ENCODE measurements around the gene SMIM31. TPM values are rescaled to one million over a fixed set of nuclear protein-coding genes. Genes with fewer than 3 reads are reported as not detected.

Gene SMIM31
- not detected for total RNA-seq

GRCh38 chr4:164753873-164754488, at the start of gene SMIM31:
TSS of gene SMIM31 (plus strand) at chr4:164754131. CDS start at chr4:164770444, 16,313 bp downstream.
- DNase-seq (ENCODE audit: low spot score) (no peak), ATAC-seq (no peak)

- ATAC-seq (no peak), DNase-seq (ENCODE audit: low spot score) (no peak)
Observed at GRCh38 chr4:164706675-164707074, 47.3 kb upstream of the SMIM31 start.

GRCh38 chr4:164716901-164717300, 37.0 kb upstream of the SMIM31 start:
- ATAC-seq: peak; percentile 52
- no peak for DNase-seq (ENCODE audit: low spot score)

GRCh38 chr4:164718827-164719226, 35.1 kb upstream of the SMIM31 start:
- ATAC-seq (no peak), DNase-seq (ENCODE audit: low spot score) (no peak)

GRCh38 chr4:164725066-164725465, 28.9 kb upstream of the SMIM31 start:
- ATAC-seq (no peak), DNase-seq (ENCODE audit: low spot score) (no peak)

- no peak for DNase-seq (ENCODE audit: low spot score)
- no peak for ATAC-seq
Observed at GRCh38 chr4:164730705-164731393, 23.1 kb upstream of the SMIM31 start.

- ATAC-seq: peak; percentile 87
- no peak for DNase-seq (ENCODE audit: low spot score)
Observed at GRCh38 chr4:164731827-164732474, 22.0 kb upstream of the SMIM31 start.

- ATAC-seq (no peak), DNase-seq (ENCODE audit: low spot score) (no peak)
Observed at GRCh38 chr4:164734484-164734883, 19.4 kb upstream of the SMIM31 start.

GRCh38 chr4:164748375-164748774, 5.6 kb upstream of the SMIM31 start:
- DNase-seq (ENCODE audit: low spot score) (no peak), ATAC-seq (no peak)

- no peak for DNase-seq (ENCODE audit: low spot score)
- ATAC-seq: no peak
Observed at GRCh38 chr4:164755432-164755831, 1.5 kb downstream of the SMIM31 start.

- ATAC-seq (no peak), DNase-seq (ENCODE audit: low spot score) (no peak)
Observed at GRCh38 chr4:164756686-164757085, 2.8 kb downstream of the SMIM31 start.

GRCh38 chr4:164761241-164761640, 7.3 kb downstream of the SMIM31 start:
- DNase-seq (ENCODE audit: low spot score) (no peak), ATAC-seq (peak; percentile 42)

- ATAC-seq (no peak), DNase-seq (ENCODE audit: low spot score) (no peak)
Observed at GRCh38 chr4:164761746-164762275, 7.9 kb downstream of the SMIM31 start.

- ATAC-seq: no peak
Observed at GRCh38 chr4:164765096-164765495, 11.2 kb downstream of the SMIM31 start.

GRCh38 chr4:164765833-164766232, 11.9 kb downstream of the SMIM31 start:
- ATAC-seq (no peak), DNase-seq (ENCODE audit: low spot score) (no peak)

More at GRCh38 chr4:164765096-164765495, 11.2 kb downstream of the SMIM31 start:
- no peak for DNase-seq (ENCODE audit: low spot score)

GRCh38 chr4:164768516-164768915, 14.6 kb downstream of the SMIM31 start:
- ATAC-seq (no peak), DNase-seq (ENCODE audit: low spot score) (no peak)

GRCh38 chr4:164770010-164770724, 16.2 kb downstream of the SMIM31 start:
- peak; percentile 92 for ATAC-seq
- no peak for DNase-seq (ENCODE audit: low spot score)

GRCh38 chr4:164771088-164771487, 17.2 kb downstream of the SMIM31 start:
- no peak for ATAC-seq

GRCh38 chr4:164772076-164772475, 18.1 kb downstream of the SMIM31 start:
- ATAC-seq (no peak), DNase-seq (ENCODE audit: low spot score) (no peak)

More at GRCh38 chr4:164771088-164771487, 17.2 kb downstream of the SMIM31 start:
- DNase-seq (ENCODE audit: low spot score): no peak

- ATAC-seq: no peak
Observed at GRCh38 chr4:164779080-164779479, 25.1 kb downstream of the SMIM31 start.

GRCh38 chr4:164779811-164780216, 25.9 kb downstream of the SMIM31 start:
- peak; percentile 86 for ATAC-seq
- DNase-seq (ENCODE audit: low spot score): no peak

More at GRCh38 chr4:164779080-164779479, 25.1 kb downstream of the SMIM31 start:
- no peak for DNase-seq (ENCODE audit: low spot score)
